Activated gamma-delta T cell treated with anti-CD3 and anti-CD28 coated beads, Interleukin-2, amount 50 U/mL, for 16 hours (primary cell): ENCODE data around the gene ABCB10.
A peak's percentile ranks its signal among the peaks of the same experiment; 100 is the strongest.
"Not testable (repeated sequence)": the region's sequence is repeated elsewhere in the genome, so short reads cannot be mapped to it uniquely, and the experiment has no call there.

ENCODE experiments used
- DNase-seq: peaks from one replicate; pipeline ENCODE4 v3.0.0-alpha.2; 2020; ENCODE audit warnings: low read depth

The ABCB10 gene

GRCh38 chr1:229558460-229559335, at the start of gene ABCB10:
ABCB10 (minus strand) TSS chr1:229558707; CDS start chr1:229558652, 55 bp downstream.
- peak; percentile 74 for DNase-seq

GRCh38 chr1:229607370-229607769, 48.9 kb upstream of the ABCB10 start:
- DNase-seq, result no peak

GRCh38 chr1:229603371-229604005, 45.0 kb upstream of the ABCB10 start:
- no peak for DNase-seq

GRCh38 chr1:229600229-229600628, 41.7 kb upstream of the ABCB10 start:
- DNase-seq, result no peak

- DNase-seq, result no peak
Measured at GRCh38 chr1:229599218-229599954, 40.9 kb upstream of the ABCB10 start.

GRCh38 chr1:229597877-229598276, 39.4 kb upstream of the ABCB10 start:
- DNase-seq, result no peak

GRCh38 chr1:229596925-229597699, 38.6 kb upstream of the ABCB10 start:
- DNase-seq, result no peak

- not testable (repeated sequence) for DNase-seq
Measured at GRCh38 chr1:229595876-229596275, 37.4 kb upstream of the ABCB10 start.

- DNase-seq, result no peak
Measured at GRCh38 chr1:229594227-229595008, 35.9 kb upstream of the ABCB10 start.

- no peak for DNase-seq
Measured at GRCh38 chr1:229593800-229594199, 35.3 kb upstream of the ABCB10 start.

- no peak for DNase-seq
Measured at GRCh38 chr1:229590119-229590518, 31.6 kb upstream of the ABCB10 start.

- DNase-seq, result no peak
Measured at GRCh38 chr1:229585338-229585737, 26.8 kb upstream of the ABCB10 start.

GRCh38 chr1:229582715-229583114, 24.2 kb upstream of the ABCB10 start:
- no peak for DNase-seq

GRCh38 chr1:229582011-229582694, 23.6 kb upstream of the ABCB10 start:
- DNase-seq, result no peak

- no peak for DNase-seq
Measured at GRCh38 chr1:229581485-229581884, 23.0 kb upstream of the ABCB10 start.

- no peak for DNase-seq
Measured at GRCh38 chr1:229579059-229579673, 20.7 kb upstream of the ABCB10 start.

GRCh38 chr1:229578168-229579058, 19.9 kb upstream of the ABCB10 start:
- no peak for DNase-seq

GRCh38 chr1:229574679-229575442, 16.4 kb upstream of the ABCB10 start:
- no peak for DNase-seq
